Activated T-helper 1 cell treated with anti-CD3 and anti-CD28 coated beads, Interleukin-2, amount 50 U/mL, for 16 hours (primary cell): ENCODE data around the gene PMIS2.
A peak's percentile ranks its signal among the peaks of the same experiment; 100 is the strongest.

Experiments
- DNase-seq, 2 donors: peaks; one replicate each; pipeline ENCODE4 v3.0.0-alpha.2; 2020; ENCODE audit warnings: low read depth in 1 of 2, low spot score in 1 of 2

Gene PMIS2

DNA sequence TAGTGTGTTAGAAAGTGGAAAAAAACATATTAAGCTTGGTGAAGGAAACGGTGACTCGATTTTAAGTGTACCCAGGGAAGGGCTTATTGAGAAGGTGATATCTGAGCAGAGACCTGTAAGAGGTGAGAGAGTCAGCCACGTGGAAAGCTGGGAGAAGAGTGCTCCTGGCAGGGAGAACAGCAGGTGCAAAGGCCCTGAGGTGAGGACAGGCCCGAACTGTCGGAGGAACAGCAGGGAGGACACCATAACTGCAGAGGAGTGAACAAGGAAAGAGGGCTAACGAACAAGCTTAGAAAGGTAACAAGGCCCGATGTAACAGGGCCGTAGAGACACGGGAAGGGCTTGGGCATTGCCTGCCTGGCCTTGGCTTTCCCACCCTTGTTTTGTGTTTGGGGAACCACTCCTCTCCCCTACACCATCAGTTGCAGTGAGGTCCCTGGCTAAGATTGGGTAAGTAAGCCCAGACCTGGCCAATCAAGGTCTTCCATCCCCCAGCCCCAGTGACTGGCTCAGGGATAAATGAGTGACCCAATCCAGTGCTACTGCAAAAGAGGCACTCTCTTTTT lies 29.9 kb upstream of the PMIS2 start:
- no peak for DNase-seq

GRCh38 chr19:35556846-35557538 lies 29.0 kb upstream of the PMIS2 start:
- no peak for DNase-seq

DNA sequence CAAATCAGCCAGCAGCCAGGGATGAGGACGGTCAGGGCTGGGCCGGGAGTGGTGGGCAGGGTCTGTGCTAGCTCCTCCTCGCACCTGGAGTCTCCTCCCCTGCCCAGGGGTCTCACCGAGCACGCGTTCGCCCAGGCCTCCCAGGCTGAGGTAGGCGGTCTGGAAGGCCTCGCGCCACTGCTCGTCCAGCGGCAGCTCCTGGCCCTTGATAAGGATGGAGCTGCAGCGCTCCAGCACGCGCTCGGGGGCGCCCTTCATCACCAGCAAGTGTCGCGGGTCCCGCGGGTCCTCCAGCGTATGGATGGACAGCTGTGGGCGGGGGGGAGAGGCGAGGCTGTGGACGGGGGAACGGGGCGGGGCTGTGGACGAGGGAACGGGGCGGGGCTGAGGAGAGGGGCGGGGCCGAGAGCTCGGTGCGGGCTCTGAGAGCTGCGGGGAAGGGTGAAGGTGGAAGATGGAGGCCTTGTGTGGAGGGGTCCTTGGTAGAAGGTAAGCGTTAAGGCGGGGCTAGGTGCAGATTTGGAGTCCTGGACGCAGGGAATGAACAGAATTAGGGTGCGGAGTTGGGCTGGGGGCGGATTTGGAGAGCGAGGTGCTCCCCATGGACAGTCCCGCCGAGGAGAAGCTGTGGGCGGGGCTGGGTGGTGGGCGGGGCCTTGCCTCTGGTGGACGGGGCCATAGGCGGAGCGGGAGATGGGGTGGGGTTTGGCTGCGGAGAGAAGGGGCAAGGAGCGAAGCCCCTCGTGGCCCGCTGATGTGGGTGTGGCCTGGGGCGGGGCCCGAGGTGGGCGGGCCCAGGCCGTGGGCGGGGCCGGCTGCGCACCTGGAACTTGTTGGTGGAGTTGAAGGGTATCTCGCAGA lies 28.2 kb upstream of the PMIS2 start:
- DNase-seq = peak; percentile 12 to 20

DNA sequence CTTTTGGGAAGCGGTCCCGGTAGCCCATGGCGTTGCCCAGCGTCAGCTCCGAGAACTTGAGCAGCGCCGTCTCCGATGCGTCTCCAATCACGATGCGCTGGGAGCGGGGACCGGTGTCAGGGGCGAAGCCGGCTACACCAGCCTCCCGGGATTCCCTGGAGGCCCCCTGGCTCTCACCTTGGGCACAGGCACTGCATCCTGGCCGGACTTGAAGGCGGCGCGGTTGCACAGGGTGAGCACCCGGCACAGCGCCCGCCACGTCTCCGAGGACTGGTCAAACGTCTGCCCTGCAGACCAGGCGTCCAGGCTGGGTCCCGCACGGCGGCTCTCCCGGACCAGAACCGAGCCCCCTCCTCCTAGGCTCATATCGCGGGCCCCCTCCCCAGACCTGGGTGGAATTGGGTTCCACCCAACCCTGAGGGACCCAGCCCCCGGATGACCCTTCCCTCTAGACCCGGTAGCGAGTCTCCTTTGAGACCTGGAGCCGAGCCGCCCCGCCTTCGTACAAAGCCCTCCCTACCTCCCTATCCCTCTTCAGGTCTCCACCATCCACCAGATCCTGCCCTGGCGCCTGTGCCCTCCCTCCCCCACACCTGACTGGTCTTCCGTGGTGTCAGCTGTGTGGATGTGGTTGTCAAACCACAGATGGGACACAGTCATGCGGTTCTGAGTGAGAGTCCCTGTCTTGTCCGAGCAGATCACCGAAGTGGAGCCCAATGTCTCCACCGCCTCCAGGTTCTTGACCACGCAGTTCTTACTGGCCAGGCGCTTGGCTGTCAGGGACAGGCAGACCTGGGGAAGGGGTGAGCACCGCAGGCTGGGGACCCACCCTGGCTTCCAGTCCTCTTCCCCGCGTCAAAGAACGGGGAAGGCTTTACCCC lies 27.3 kb upstream of the PMIS2 start:
- no peak for DNase-seq

- DNase-seq = no peak
Measured at GRCh38 chr19:35559281-35559659, 26.7 kb upstream of the PMIS2 start.

DNA sequence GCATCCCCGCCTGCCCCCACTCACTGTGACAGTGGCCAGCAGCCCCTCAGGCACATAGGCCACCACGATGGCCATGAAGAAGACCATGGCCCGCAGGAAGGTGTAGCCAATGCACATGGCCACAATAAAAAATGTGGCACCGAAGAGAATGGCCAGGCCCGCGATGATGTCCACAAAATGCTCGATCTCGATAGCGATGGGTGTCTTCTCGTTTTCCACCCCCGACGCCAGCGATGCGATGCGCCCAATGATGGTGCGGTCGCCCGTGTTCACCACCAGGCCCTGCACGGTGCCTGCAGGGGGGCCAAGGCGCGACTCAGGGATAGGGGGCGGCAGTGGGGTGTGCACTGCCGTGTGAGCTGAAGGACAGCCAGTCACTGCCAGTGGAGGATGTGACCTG lies 26.2 kb upstream of the PMIS2 start:
- DNase-seq = no peak

DNA sequence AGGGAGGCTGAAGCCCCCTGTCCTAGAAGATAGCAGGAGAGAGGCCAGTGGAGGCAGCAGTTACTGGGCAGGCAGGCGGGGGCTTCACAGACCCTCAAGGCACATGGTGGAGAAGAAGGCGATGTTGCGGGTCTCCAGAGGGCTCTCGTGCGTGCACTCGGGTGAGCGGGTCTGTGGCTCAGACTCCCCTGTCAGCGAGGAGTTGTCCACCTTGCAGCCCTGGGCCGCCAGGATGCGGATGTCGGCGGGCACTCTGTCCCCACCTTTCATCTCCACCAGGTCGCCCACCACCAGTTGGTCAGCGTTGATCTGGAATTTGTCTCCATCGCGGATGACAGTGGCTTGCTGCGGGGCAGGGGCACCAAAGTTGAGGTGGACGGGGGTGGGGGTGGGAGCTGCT lies 25.7 kb upstream of the PMIS2 start:
- DNase-seq = no peak

DNA sequence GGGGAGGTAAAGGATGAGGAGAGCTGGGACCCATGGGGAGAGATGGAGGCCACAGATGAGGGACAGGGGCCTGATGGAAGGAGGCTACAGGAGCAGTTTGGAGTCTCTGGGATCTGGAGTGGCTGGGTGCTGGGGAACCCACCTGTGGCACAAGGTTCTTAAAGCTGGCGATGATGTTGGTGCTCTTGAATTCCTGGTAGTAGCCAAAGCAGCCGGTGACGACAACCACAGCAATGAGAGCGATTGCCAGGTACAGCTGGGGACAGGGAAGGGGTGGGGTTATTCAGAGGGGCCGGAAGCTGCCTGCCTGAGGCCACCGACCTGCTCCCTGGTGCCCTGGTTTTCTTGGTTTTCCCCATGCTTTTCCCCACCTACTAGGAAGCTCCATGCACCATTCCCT lies 25.3 kb upstream of the PMIS2 start:
- no peak for DNase-seq

DNA sequence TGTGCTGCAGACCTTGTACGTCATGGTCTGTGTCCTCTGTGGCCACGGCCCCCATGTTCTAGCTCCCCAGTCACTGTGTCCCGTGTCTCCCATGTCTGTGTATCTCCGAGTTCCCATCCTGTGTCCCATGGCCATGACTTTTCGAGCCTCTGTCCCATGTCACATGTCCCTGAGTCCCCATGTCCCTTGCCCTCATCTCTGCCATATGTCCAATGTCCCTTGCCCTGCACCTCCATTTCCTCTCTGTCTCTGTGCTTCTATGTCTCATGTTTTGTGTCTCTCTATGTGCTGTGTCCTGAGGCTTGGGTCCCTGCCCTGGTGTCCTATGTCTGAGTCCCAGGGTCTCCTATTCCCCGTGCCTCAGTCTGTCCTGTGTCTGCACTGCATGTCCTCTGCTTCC lies 24.5 kb upstream of the PMIS2 start:
- no peak for DNase-seq

DNA sequence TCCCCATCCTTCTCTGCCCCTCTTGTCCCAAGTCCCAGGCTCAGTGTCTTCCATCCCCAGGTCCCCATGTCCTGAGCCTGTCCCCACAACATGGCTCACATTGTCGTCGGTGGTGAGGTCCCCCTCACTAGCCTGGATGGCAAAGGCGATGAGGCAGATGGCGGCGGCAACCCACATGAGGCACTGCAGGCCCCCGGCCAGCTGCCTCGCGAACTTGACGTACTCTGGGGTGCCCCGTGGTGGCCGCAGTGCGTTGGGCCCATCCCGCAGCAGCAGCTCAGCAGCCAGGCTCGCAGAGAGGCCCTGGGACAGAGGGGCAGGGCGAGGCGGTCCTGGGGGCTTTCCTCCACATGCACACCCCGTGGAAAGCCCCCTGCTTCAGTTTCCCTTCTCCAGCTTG lies 23.6 kb upstream of the PMIS2 start:
- DNase-seq = no peak

DNA sequence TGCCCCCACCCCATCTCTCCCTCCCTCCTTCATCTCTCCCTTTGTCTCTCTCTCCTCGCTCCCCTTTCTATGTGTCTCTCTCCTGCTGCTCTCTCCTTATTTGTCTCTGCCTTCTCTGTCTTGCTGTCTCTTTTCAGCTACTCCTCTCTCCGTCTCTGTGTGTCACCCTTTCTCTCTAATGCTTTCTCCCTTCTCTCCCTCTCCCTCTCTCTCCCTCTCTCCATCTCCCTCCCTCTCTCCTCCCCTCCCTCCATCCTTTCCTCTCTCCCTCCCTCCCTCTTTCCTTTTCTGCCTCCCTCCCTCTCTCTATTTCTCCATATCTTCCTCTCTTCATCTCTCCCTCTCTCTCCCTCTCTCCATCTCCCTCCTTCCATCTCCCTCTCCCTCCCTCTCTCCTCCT lies 23.2 kb upstream of the PMIS2 start:
- DNase-seq = no peak

GRCh38 chr19:35563207-35563829 lies 22.7 kb upstream of the PMIS2 start, which contains the start of gene ATP4A:
Gene ATP4A (minus strand): TSS chr19:35563658. CDS start chr19:35563629, 29 bp downstream.
- no peak for DNase-seq

DNA sequence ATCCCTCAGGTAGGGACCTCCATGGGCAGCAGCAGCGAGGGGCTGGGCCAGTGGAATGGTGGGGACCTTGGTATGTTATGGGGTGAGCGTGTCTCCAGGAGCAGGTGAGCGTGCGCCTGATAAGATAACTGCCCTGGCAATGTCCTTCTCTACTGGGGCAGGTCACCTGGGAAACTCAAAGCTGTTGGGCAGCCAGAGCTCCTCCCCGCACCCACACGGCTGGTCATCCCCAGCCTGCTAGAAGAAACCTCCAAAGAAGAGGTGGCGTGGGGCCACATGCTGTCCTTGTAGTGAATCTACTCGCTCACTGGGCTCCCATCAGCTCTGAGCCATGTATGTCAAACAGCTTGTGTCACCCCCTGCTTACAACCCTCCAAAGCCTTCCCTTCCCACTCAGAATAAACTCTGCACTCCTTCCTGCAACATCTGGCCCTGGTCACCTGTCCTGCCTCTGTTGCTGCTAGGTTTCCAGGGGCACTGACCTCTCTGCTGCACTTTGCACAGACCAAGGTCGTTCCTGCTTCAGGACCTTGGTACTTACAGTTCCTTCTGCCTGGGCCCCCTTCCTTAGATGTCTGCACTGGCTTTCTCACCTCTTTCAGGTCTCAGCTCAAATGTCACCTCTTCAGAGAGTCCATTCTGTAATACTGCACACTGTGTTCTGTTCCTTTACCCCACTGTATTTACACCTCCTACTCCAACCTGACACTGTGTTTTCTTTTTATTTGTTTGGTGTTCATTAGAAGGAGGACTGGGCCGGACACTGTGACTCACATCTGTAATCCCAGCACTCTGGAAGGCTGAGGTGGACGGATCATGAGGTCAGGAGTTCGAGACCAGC lies 20.7 kb upstream of the PMIS2 start:
- no peak for DNase-seq

DNA sequence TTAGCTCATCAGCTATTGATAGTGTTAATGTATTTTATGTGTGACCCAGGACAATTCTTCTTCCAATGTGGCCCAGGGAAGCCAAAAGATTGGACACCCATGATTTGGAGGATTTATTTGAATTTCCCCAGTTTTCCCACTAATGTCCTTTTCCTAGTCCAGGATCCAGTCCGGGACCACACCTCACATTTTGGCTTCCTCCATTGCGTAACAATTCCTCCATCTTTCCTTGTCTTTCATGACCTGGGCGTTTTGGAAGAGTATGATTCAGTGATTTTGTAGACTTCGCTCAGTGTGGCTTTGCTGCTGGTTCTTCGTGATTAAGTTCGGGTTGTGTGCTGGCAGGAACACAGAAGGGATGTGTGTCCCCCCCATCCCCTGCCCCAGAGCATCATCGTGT lies 19.2 kb upstream of the PMIS2 start:
- no peak for DNase-seq

DNA sequence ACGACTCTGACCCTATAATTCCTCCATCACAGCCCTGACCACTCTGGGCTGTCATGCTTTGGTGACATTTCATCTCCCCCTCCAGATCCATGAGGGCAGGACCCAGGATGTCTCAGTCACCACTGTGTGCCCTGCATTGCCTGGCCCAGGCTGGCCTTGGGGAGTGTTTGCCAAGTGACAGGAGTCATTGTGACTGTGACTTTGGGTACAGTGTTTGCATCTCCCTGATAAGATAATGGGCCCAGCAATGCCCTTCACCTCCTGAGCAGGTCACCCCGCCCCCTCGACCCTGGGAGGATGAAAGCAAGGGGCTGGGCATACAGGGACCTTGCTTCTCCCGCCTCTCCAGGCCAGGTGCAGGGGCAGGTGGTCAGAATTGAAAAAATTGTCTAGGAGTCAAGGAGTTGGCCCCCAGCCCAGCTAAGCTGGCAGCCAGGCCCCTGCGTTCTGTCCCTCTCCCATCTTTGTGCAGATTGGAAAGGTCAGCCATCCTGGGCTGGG lies 16.6 kb upstream of the PMIS2 start:
- DNase-seq = no peak

GRCh38 chr19:35571406-35571965 lies 14.5 kb upstream of the PMIS2 start:
- DNase-seq = no peak

- no peak for DNase-seq
Measured at GRCh38 chr19:35577918-35578317, 8.1 kb upstream of the PMIS2 start.

GRCh38 chr19:35578707-35579106 lies 7.3 kb upstream of the PMIS2 start:
- DNase-seq = no peak

GRCh38 chr19:35582760-35583159 lies 3.2 kb upstream of the PMIS2 start:
- DNase-seq = no peak
